HepG2 (cell line): ENCODE results near the gene NTRK2.

Source experiments
- ETS1 ChIP-seq: sonication (generic); formaldehyde crosslinking; IDR thresholded peaks from 2 replicates; pipeline ENCODE4 v1.4.0; 2020; ENCODE audit warnings: missing genetic modification reagents
- HDAC1 ChIP-seq: sonication (generic); formaldehyde crosslinking; IDR thresholded peaks from 2 replicates; pipeline ENCODE4 v1.5.1; 2020; ENCODE audit warnings: mild to moderate bottlenecking, missing genetic modification reagents
- NFATC3 ChIP-seq: sonication (generic); formaldehyde crosslinking; IDR thresholded peaks from 2 replicates; pipeline ENCODE4 v1.5.1; 2020; ENCODE audit warnings: mild to moderate bottlenecking, missing genetic modification reagents
- SUZ12 ChIP-seq: fragments of 150-350 bp; IDR thresholded peaks from 2 replicates; pipeline ENCODE4 v1.6.1; 2014; ENCODE audit warnings: low read depth, low read length
- TCF12 ChIP-seq, 2 experiments: fragments of 450-650 bp in 1 of 2; sonication (generic) in 1 of 2; formaldehyde crosslinking in 1 of 2; IDR thresholded peaks; 2 replicates each; pipeline versions ENCODE4 v1.6.1 to v1.8.0; 2017 to 2022; ENCODE audit warnings: antibody characterized with exemption in 1 of 2, mild to moderate bottlenecking in 1 of 2, missing genetic modification reagents in 1 of 2, moderate library complexity in 1 of 2
- ZNF510 ChIP-seq: sonication (generic); formaldehyde crosslinking; IDR thresholded peaks from 2 replicates; pipeline ENCODE4 v1.4.0; 2020; ENCODE audit warnings: low read depth, mild to moderate bottlenecking, missing genetic modification reagents
- TF ChIP-seq, protein P1 (sequence below): sonication (generic); formaldehyde crosslinking; IDR thresholded peaks from 2 replicates; pipeline ENCODE4 v1.5.1; 2020; ENCODE audit warnings: mild to moderate bottlenecking, missing genetic modification reagents, borderline replicate concordance
- TF ChIP-seq, protein P2 (sequence below): sonication (generic); formaldehyde crosslinking; IDR thresholded peaks from 2 replicates; pipeline ENCODE4 v1.5.0; 2020; ENCODE audit warnings: missing genetic modification reagents

- no peak for TF ChIP-seq ETS1 (CRISPR knock-in tag)
- TF ChIP-seq, protein P1, sequence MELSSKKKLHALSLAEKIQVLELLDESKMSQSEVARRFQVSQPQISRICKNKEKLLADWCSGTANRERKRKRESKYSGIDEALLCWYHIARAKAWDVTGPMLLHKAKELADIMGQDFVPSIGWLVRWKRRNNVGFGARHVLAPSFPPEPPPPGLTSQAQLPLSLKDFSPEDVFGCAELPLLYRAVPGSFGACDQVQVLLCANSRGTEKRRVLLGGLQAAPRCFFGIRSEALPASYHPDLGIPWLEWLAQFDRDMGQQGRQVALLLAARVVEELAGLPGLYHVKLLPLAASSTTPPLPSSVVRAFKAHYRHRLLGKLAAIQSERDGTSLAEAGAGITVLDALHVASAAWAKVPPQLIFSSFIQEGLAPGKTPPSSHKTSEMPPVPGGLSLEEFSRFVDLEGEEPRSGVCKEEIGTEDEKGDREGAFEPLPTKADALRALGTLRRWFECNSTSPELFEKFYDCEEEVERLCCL (CRISPR knock-in tag) = no peak
- TF ChIP-seq, protein P2, sequence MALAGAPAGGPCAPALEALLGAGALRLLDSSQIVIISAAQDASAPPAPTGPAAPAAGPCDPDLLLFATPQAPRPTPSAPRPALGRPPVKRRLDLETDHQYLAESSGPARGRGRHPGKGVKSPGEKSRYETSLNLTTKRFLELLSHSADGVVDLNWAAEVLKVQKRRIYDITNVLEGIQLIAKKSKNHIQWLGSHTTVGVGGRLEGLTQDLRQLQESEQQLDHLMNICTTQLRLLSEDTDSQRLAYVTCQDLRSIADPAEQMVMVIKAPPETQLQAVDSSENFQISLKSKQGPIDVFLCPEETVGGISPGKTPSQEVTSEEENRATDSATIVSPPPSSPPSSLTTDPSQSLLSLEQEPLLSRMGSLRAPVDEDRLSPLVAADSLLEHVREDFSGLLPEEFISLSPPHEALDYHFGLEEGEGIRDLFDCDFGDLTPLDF (CRISPR knock-in tag) = no peak
- TF ChIP-seq ZNF510 (CRISPR knock-in tag) = no peak
- TF ChIP-seq HDAC1 (CRISPR knock-in tag) = no peak
- no peak for TF ChIP-seq NFATC3 (CRISPR knock-in tag)
- TF ChIP-seq TCF12 (IDR thresholded peaks at IDR 0.05) = no peak
- TF ChIP-seq TCF12 (CRISPR knock-in tag; IDR thresholded peaks at IDR 0.05) = no peak
- TF ChIP-seq SUZ12 = no peak
These were observed 302.0 kb downstream of the NTRK2 start for GRCh38 chr9:84971571-84971970.
